Muscle of leg (tissue), 11 donors: ENCODE results near the gene NUB1. TPM values are rescaled to one million over a fixed set of nuclear protein-coding genes. Genes with fewer than 3 reads are reported as not detected.
A peak's percentile ranks its signal among the peaks of the same experiment; 100 is the strongest.

Experiments
- DNase-seq: peaks from one replicate; pipeline ENCODE4 v3.0.0; 2013
- H3K27ac ChIP-seq: one replicate; pipeline ENCODE4 v1.5.1; 2013; ENCODE audit warnings: mild to moderate bottlenecking, low read length, control low read depth
- H3K27me3 ChIP-seq: one replicate; pipeline ENCODE4 v1.6.1; 2013; ENCODE audit warnings: low read length; ENCODE audit not compliant: control insufficient read depth, insufficient read depth
- H3K36me3 ChIP-seq: one replicate; pipeline ENCODE4 v1.6.1; 2013; ENCODE audit warnings: low read length; ENCODE audit not compliant: control insufficient read depth, insufficient read depth
- H3K4me1 ChIP-seq: one replicate; pipeline ENCODE4 v1.6.1; 2013; ENCODE audit warnings: low read length; ENCODE audit not compliant: control insufficient read depth, insufficient read depth
- H3K4me3 ChIP-seq: one replicate; pipeline ENCODE4 v1.5.1; 2013; ENCODE audit warnings: low read length, control low read depth
- H3K9me3 ChIP-seq: replicated peaks from 2 replicates; pipeline ENCODE4 v1.6.1; 2013; ENCODE audit warnings: low read depth, low read length; ENCODE audit not compliant: control insufficient read depth
- WGBS: methylation state at CpG from one replicate; pipeline ENCODE4 v1.1.5; 2013; ENCODE audit warnings: missing lambda C conversion rate; ENCODE audit not compliant: insufficient coverage; 5-methylcytosine and 5-hydroxymethylcytosine counted together
- polyA plus RNA-seq, 8 donors: library from polyadenylated mRNA; unstranded; fragments of 120-200 nt; gene quantifications; one replicate each; pipeline versions ENCODE4 v1.2.1 to v1.2.3, GENCODE V29; 2013; ENCODE audit warnings: inconsistent platforms in 1 of 8, low replicate concordance in 1 of 8; ENCODE audit not compliant: insufficient read length in 8 of 8, insufficient read depth in 1 of 8
- total RNA-seq: library from RNA; stranded (reverse); fragments of 120-200 nt; gene quantifications from one replicate; pipeline ENCODE4 v1.2.4, GENCODE V29; 2013

Gene NUB1
- total and polyA plus RNA-seq, 9 donors, result 25.6 to 40.6 (median 32.6) TPM

DNA sequence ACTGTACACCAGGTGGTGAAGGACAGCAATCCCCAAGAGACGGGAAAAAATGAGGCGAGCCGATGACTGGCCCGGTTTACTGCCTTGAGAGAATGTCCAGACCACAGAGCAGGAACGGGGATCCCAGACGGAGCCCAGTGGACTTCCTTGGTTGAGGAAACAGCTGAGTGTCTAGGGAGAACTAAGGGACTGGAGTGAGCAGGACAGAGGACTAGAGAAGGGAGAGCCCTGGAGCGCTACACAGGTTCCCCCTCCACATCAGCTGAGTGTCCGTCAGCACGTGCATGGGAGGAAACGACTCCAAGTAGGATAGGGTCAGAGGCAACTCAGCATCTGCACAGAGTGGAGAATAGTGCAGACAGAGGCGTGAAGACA is 75.3 kb downstream of the NUB1 start:
- DNase-seq, result peak; percentile 63
- Histone ChIP-seq H3K9me3 (peaks cover 6% of the 10 kb centered on the region), H3K4me1 (peaks cover 5% of the 10 kb centered on the region), H3K4me3 (no peak overlapping the region), H3K27ac (no peak overlapping the region), H3K36me3 (no peaks in the 10 kb centered on the region), H3K27me3 (peaks cover 15% of the 10 kb centered on the region)
- 15% methylated on average over 10 of the region's 11 CpGs for WGBS

- Histone ChIP-seq H3K27ac (no peak overlapping the region), H3K4me3 (no peak overlapping the region), H3K4me1 (peaks cover 5% of the 10 kb centered on the region), H3K9me3 (peaks cover 8% of the 10 kb centered on the region), H3K27me3 (peaks cover 6% of the 10 kb centered on the region), H3K36me3 (no peaks in the 10 kb centered on the region)
- WGBS, result 77% methylated on average over 3 of the region's 5 CpGs
- DNase-seq, result no peak
Observed at GRCh38 chr7:151420144-151420543, 78.5 kb downstream of the NUB1 start.

- peaks cover 8% of the 10 kb centered on the region for H3K9me3 ChIP-seq
- 88% methylated on average over 2 of the region's 5 CpGs for WGBS
- H3K36me3 ChIP-seq, result no peaks in the 10 kb centered on the region
- no peaks in the 10 kb centered on the region for H3K27me3 ChIP-seq
- peaks cover 8% of the 10 kb centered on the region for H3K4me1 ChIP-seq
- H3K4me3 ChIP-seq, result no peak overlapping the region
- no peak overlapping the region for H3K27ac ChIP-seq
- DNase-seq, result no peak
Observed at GRCh38 chr7:151422212-151422611, 80.6 kb downstream of the NUB1 start.

DNA sequence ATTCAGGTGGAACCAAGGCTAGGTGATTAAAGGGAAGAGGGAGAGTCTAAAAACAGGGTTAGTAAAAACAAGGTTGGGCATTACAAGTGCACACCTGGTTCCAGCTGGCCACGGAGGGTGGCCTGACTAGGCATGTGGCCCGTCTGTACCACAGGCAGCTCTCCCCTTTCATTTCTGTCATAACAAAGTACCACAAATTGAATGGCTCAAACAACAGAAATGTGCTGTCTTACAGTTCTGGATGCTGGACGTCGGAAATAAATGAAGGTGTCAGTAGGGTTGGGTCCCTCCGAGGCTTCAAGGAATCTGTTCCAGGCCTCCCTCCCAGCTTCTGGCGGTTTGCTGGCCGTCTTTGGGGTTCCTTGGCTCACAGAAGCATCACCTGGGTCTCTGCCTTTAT is 81.6 kb downstream of the NUB1 start:
- no peaks in the 10 kb centered on the region for H3K36me3 ChIP-seq
- H3K9me3 ChIP-seq, result peaks cover 8% of the 10 kb centered on the region
- no peak overlapping the region for H3K4me3 ChIP-seq
- 72% methylated on average over 7 of the region's 7 CpGs for WGBS
- H3K27ac ChIP-seq, result no peak overlapping the region
- peaks cover 4% of the 10 kb centered on the region for H3K27me3 ChIP-seq
- H3K4me1 ChIP-seq, result peaks cover 13% of the 10 kb centered on the region
- DNase-seq, result no peak

GRCh38 chr7:151423936-151424335 is 82.3 kb downstream of the NUB1 start:
- DNase-seq, result no peak
- Histone ChIP-seq H3K4me3 (no peak overlapping the region), H3K36me3 (no peaks in the 10 kb centered on the region), H3K27ac (no peak overlapping the region), H3K9me3 (peaks cover 8% of the 10 kb centered on the region), H3K27me3 (peaks cover 4% of the 10 kb centered on the region), H3K4me1 (peaks cover 19% of the 10 kb centered on the region)
- WGBS, result 69% methylated on average over 2 of the region's 5 CpGs

- no peak for DNase-seq
- Histone ChIP-seq H3K36me3 (no peaks in the 10 kb centered on the region), H3K27ac (no peak overlapping the region), H3K4me1 (peaks cover 27% of the 10 kb centered on the region), H3K27me3 (peaks cover 4% of the 10 kb centered on the region), H3K4me3 (no peak overlapping the region), H3K9me3 (peaks cover 5% of the 10 kb centered on the region)
- 72% methylated on average over 5 of the region's 5 CpGs for WGBS
Observed at GRCh38 chr7:151424799-151425198, 83.2 kb downstream of the NUB1 start.

DNA sequence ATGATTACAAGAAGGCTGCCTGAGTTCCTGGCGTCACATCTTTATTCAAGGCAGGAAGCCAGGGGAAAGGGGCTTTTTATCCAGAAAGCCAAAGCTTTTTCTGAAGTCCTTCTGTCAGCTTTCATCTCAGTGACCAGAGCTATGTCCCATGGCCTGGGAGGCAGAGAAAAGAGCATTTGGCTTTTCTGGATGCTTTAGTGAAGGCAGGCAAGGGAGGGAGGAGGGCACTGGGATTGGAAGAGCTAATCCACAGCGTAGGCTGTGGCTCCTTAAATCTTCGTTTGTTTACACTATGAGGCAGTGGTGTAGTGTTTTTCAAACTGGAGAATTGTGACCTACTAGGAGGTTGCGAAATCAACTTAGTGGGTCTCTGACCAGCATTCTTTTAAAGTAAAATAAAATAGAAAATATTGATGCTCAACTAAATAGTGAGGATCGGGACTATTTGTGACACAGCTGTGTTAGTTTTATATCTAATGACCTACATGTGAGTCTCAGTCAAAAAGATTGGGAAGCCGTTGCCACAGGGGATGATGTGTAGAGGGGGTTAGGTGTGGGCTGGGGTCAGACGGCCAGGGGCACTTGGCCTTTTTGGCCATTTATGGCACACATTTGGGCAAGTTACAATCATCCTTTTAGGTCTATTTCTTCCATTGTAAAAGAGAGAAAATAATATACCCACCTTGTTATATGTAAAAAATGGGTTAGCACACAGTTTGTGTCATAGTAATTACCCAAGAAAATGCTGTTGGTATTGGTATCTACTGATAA is 84.2 kb downstream of the NUB1 start:
- H3K27me3 ChIP-seq, result peaks cover 4% of the 10 kb centered on the region
- H3K9me3 ChIP-seq, result peaks cover 5% of the 10 kb centered on the region
- peaks cover 33% of the 10 kb centered on the region for H3K4me1 ChIP-seq
- H3K4me3 ChIP-seq, result no peak overlapping the region
- no peak overlapping the region for H3K27ac ChIP-seq
- no peaks in the 10 kb centered on the region for H3K36me3 ChIP-seq
- no peak for DNase-seq
- no CpG with 5 or more reads among the region's 7 CpGs for WGBS

GRCh38 chr7:151426441-151426903 is 84.9 kb downstream of the NUB1 start:
- Histone ChIP-seq H3K36me3 (no peaks in the 10 kb centered on the region), H3K4me3 (no peak overlapping the region), H3K27ac (no peak overlapping the region), H3K27me3 (peaks cover 4% of the 10 kb centered on the region), H3K4me1 (peaks cover 33% of the 10 kb centered on the region), H3K9me3 (peaks cover 5% of the 10 kb centered on the region)
- 29% methylated on average over 8 of the region's 14 CpGs for WGBS
- DNase-seq, result peak; percentile 85

GRCh38 chr7:151426904-151427704 is 85.5 kb downstream of the NUB1 start:
- WGBS, result 85% methylated on average over 19 of the region's 23 CpGs
- Histone ChIP-seq H3K27ac (no peak overlapping the region), H3K27me3 (peaks cover 4% of the 10 kb centered on the region), H3K4me1 (peaks cover 33% of the 10 kb centered on the region), H3K36me3 (no peaks in the 10 kb centered on the region), H3K9me3 (peaks cover under 1% of the 10 kb centered on the region), H3K4me3 (no peak overlapping the region)
- no peak for DNase-seq

GRCh38 chr7:151427705-151428377 is 86.2 kb downstream of the NUB1 start:
- Histone ChIP-seq H3K4me3 (no peak overlapping the region), H3K9me3 (no peaks in the 10 kb centered on the region), H3K36me3 (no peaks in the 10 kb centered on the region), H3K27me3 (peaks cover 4% of the 10 kb centered on the region), H3K4me1 (peaks cover 33% of the 10 kb centered on the region), H3K27ac (no peak overlapping the region)
- 93% methylated on average over 2 of the region's 10 CpGs for WGBS
- no peak for DNase-seq
